GM19328 (cell line): ENCODE measurements around the gene B4GALNT3.

Experiments used
- ATAC-seq: cut with Tn5 transposase; IDR thresholded peaks from one replicate; pipeline ENCODE4 v1.9.1; 2021; ENCODE audit warnings: mild to moderate bottlenecking, moderate library complexity; ENCODE audit not compliant: unreplicated experiment

Gene B4GALNT3

DNA sequence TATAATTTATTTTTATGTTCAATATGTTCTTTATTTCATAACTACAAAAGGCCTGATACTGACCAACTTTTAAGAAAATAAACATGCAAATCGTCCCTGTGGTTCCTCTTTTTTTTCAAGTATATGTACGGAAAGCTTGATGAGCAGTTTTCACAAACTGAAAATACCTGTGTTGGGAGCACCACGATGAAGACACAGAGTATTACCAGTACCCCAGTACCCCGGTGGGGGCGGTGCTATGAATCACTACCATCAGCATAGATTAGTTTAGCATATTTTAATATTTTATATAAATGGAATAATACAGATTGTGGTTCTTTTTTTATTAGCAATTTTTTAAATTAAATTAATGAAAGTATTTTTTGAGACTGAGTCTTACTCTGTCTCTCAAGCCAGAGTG lies 7.0 kb downstream of the B4GALNT3 start:
- ATAC-seq: no peak

DNA sequence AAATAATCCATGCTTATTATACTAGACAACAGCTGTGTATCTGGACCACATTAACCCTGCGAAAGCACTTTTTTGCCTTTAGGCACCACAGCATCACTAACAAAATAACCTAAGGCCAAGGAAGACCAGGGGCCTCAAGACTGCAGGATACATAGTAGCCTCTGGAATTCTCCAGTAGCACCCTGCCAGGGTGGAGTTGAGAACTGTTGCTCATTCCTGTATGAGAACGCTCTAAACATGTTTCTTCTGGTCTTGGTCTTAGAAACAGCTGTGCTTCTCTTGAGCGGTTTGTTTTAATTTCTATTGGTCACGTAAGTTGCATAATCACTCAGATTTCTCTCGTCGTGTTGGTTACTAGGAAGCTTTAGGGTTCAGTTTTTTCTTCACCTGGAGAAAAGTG lies 7.9 kb downstream of the B4GALNT3 start:
- no peak for ATAC-seq

DNA sequence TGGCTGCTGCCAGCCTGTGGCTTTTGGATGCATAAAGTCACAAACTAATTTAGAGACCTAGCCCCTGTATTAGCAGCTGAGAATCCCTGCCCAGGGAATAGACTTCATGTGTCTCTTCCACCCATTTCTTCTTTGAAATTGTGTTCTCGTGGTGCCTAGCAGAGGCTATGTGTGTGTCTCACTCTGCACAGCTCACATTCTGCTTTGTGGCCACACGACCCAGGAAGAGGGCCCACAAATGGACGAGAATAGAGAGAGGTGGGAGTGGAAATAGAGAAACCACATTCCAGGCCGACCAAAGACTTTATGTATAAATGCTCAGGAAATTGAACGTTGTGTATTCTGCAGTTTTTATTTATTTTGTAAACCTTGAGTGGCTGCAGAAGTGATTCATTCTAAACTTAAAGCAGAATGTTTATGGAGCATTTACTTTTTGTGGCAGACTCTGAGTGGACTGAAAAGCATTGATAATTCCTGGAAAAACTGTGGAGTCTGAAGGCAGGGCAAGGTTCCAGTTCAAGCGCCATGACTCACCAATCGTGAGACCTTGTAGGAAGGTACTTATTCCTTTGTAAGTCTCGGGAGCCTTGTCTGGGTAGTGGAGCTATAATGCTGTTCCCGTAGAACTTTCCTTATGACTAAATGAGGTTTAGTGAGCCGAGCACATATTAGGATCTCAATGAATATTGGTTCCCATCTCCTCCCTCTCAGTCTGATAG lies 9.1 kb downstream of the B4GALNT3 start:
- no peak for ATAC-seq

- no peak for ATAC-seq
Observed at GRCh38 chr12:470133-470532, 10.4 kb downstream of the B4GALNT3 start.

GRCh38 chr12:473198-473597 lies 13.5 kb downstream of the B4GALNT3 start:
- ATAC-seq: no peak

DNA sequence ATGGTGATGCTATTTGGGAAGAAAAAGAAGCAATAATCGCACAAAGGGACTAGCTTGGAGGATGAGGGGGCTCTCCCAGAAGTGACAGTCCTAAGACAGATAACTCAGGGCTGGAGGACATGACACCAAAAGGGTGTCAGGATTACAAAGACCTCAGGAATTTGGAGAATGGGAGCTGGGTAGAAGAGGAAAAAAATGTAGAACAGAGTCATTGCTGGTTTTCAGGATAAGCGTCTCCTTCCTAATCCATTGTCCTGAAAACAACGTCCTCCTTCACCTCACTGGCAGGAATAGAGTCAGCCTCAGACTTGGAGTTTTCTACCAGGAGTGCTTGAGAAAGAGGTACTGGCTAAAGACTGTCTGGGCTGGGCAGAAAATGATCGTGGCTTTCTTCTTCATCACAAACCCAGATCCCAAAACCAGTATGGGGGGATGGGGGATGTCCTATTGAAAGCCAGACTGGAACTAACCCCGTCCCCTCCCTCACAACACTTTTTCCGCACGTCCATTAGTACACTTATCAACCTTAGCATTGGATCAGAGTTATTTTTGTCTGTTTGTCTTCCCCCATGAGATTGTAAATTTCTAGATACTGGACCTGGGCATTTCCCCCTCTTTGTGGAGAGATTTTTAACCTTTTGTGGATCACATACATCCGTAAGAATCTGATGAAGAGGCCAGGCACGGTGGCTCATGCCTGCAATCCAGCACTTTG lies 14.3 kb downstream of the B4GALNT3 start:
- ATAC-seq: no peak

- ATAC-seq: no peak
Observed at GRCh38 chr12:475286-475685, 15.5 kb downstream of the B4GALNT3 start.

- ATAC-seq: no peak
Observed at GRCh38 chr12:479161-479560, 19.4 kb downstream of the B4GALNT3 start.

- ATAC-seq: no peak
Observed at GRCh38 chr12:480831-481816, 21.4 kb downstream of the B4GALNT3 start.

DNA sequence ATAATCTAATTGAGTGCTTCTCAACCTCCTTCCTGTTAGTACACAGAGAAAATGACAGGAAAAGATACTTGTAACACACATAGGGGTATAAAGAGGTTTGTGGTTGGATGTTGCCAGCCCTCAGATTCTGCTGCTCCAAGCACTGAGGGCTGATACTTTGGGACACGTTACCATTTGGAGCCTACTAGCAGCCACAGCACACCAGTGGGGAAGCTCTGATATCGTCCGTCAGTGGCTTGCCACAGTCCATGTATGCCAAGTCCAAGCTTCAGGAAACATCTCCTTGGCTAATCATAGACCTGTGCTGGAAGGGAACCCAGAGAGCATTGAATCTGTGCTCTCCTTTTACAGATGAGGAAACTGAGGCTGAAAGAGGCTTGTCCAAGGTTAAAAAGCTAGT lies 22.3 kb downstream of the B4GALNT3 start:
- ATAC-seq: no peak

DNA sequence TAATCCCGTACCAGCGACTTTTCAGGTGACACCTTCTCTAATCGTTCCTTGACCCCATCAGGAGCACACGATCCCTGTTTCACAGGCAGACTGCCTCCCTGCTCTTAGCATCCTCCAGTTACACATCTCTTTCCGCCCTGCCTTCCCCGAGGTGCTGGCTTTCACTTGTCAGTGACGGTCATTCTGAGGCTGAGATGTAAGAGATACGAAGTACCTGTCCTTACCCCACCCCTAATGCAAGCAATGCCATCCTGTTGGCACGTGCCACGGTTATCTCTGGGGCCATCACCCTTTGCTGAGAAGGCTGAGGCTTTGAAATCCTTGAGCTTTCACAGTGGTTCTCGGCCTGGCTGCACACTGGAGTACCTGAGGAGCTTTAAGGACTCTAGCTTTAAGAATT lies 24.4 kb downstream of the B4GALNT3 start:
- ATAC-seq: no peak

- ATAC-seq: no peak
Observed at GRCh38 chr12:490260-490659, 30.5 kb downstream of the B4GALNT3 start.

DNA sequence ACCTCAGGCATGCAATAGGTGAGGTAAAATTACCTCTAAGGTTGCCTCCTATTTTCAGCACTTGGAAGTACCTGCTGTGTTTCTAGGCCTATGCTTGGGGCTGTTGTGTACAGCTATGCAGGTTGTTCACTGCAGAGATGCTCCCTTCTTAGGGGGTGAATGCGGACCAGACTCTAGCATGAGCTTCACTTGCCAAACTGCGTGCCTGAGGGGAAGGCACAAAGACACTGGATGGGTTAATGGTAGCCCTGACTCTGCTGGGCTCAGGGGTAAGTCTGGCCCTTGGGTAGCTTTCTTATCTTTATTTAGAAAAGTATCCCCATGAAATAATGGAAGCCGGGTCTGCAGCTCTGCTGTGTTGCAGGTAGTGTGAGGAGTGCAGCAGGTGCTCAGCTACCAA lies 35.7 kb downstream of the B4GALNT3 start:
- ATAC-seq: no peak

DNA sequence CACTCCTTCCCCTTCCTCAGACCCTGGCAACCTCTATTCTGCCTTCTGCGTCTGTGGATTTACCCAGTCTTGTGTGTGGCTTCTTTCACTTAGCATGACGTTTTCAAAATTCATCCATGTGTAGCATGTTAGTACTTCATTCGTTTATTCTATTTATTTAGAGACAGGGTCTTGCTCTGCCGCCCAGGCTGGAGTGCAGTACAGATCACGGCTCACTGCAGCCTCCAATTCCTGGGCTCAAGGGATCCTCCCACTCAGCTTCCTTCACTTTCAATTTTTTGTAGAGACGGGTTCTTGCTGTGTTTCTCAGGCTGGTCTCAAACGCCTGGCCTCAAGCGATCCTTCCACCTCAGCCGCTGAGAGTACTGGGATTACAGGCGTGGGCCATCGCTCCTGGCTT lies 37.0 kb downstream of the B4GALNT3 start:
- no peak for ATAC-seq

GRCh38 chr12:497501-498160 lies 37.9 kb downstream of the B4GALNT3 start:
- ATAC-seq: no peak

DNA sequence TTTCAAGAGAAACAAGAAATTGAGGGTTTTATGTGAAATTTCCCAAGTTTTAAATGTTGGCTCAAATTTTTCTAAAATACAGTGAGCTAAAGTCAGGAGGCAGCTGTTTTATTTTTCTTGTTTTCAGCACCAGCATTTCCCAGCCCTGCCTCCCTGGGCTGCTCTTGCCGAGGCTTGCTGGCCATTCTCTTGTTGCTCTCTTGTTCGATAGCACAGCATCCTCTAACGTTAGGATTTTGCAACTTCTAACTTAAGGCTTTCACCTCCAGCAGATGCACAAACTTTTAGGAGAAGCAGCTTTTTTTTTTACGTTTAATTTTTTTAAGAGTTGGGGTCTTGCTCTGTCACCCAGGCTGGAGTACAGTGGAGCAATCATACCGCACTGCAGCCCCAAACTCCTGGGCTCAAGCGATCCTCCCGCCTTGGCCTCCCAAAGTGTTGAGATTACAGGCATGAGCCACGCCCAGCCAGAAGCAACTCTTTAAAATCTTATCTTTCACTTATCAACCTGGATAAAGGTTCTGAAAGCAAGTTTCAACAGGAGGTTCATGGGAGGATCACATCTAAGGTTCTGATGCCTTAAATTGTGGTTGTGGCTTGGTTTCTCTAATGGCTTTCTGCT lies 40.2 kb downstream of the B4GALNT3 start:
- no peak for ATAC-seq

DNA sequence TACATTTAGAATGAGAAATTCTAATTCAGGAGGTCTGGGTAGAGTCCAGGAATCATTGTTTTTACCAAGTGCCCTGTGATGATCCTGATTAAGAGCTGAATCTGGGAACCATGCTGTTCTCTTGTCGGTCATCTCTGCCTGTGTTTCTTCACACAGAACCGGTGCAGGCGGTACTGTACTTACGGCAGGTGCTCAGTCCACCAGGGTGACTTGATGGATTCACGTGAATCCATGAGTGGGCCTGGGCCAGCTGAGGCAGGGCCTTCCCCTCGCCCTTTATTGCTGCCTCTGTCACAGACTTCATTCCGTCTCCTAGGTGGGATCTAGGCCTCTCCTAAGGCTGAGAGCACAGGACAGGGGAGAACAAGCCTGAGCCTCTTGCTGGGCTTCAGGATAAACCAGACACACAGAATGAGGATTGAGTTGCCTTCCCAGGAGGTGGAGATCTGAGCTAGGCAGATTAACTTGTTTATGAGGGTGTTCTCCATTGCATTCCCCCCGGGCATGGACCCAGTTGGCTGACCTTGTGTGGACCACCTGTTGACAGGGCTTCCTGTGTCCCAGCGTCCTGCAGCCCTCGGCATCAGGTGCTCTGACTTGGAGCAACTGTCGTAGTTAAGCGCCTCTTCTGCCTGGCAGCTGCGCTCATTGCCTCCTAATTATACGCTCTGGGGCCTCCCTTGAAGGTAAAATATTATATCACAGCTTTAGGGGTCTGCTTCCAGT lies 42.1 kb downstream of the B4GALNT3 start:
- ATAC-seq: no peak

- no peak for ATAC-seq
Observed at GRCh38 chr12:503111-503761, 43.5 kb downstream of the B4GALNT3 start.

GRCh38 chr12:505221-505620 lies 45.5 kb downstream of the B4GALNT3 start:
- ATAC-seq: no peak
